ENCODE results near the gene ANTXR1. TPM values are rescaled to one million over a fixed set of nuclear protein-coding genes. Genes with fewer than 3 reads are reported as not detected.

Gene ANTXR1
- polyA plus RNA-seq, 1 donor (not counting 4 experiments of a cell fraction or from before 2014, with no cell fraction given), result 20.4 TPM

DNA sequence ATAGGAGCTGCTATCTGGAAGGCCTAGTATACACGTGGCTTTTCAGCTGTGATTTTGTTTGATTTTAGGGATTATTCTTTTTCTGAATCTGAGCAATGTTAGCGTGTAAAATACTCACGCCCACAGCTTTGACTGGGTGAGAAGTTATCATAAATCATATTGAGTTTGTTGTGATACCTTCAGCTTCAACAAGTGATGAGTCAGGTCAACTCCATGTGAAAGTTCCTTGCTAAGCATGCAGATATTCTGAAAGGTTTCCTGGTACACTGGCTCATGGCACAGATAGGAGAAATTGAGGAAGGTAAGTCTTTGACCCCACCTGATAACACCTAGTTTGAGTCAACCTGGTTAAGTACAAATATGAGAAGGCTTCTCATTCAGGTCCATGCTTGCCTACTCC lies 38.7 kb upstream of the ANTXR1 start, which contains the start of gene GKN1:
TSS of gene GKN1 (plus strand) at position 386 of the 400 bp plus-strand sequence. CDS start 42 bp downstream, outside the sequence.
- H2AFZ ChIP-seq (ENCODE audit: control insufficient read depth, low read length), result no peak within 1 kb of the TSS
- peak; percentile 76 for FAIRE-seq

DNA sequence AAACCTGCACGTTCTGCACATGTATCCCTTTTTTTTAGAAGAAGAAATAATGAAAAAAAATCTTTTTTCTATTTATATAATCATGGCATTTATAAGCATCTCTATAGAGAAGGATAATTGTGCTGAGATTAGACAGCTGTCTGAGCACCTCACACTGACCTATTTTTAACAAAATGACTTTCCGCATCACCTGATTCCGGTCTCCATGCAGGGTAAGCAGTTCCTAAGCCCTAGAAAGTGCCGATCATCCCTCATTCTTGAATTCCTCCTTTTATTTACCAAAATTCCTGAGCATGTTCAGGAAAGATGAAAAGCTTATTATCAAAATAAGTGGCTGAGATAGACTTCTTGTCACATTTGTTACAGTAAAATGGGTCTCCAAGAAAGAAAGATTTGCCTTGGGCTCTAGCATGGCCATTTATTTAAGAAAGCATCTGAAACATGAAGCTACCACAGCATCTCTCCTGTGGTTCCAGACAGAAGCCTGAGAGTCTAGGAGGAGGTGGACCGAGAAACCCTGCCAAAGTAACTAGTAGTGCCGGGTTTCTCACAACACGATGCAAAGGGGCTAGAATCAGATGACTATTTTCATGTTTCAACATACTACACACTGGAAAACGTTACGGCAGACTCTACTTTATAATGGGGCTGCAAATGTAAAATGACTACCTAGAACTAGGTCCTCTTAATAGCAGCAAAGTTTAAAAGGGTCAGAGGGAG lies 37.9 kb upstream of the ANTXR1 start:
- H2AFZ ChIP-seq (ENCODE audit: control insufficient read depth, low read length), result no peak overlapping the region
- DNase-seq (ENCODE audit: low read depth, low spot score) (no peak), FAIRE-seq (peak; percentile 5)
- no peak overlapping the region for H3K4me2 ChIP-seq (ENCODE audit: control insufficient read depth, extremely low read depth, insufficient read depth, low read depth, low read length)
- H3K27me3 ChIP-seq (ENCODE audit: control insufficient read depth, extremely low read depth, insufficient read depth, low read length), result peaks cover 3% of the 10 kb centered on the region
- H4K20me1 ChIP-seq (ENCODE audit: control insufficient read depth, extremely low read depth, insufficient read depth, low read length), result no peaks in the 10 kb centered on the region
- H3K9me1 ChIP-seq (ENCODE audit: control insufficient read depth, extremely low read depth, insufficient read depth, low read length), result no peaks in the 10 kb centered on the region
- TF ChIP-seq, protein P1, sequence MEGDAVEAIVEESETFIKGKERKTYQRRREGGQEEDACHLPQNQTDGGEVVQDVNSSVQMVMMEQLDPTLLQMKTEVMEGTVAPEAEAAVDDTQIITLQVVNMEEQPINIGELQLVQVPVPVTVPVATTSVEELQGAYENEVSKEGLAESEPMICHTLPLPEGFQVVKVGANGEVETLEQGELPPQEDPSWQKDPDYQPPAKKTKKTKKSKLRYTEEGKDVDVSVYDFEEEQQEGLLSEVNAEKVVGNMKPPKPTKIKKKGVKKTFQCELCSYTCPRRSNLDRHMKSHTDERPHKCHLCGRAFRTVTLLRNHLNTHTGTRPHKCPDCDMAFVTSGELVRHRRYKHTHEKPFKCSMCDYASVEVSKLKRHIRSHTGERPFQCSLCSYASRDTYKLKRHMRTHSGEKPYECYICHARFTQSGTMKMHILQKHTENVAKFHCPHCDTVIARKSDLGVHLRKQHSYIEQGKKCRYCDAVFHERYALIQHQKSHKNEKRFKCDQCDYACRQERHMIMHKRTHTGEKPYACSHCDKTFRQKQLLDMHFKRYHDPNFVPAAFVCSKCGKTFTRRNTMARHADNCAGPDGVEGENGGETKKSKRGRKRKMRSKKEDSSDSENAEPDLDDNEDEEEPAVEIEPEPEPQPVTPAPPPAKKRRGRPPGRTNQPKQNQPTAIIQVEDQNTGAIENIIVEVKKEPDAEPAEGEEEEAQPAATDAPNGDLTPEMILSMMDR (optimal IDR thresholded peaks at IDR 0.05 in 1 of 3, IDR thresholded peaks at IDR 0.05 in 1 of 3, conservative IDR thresholded peaks at IDR 0.05 in 1 of 3; ENCODE audit: extremely low read depth in 1 of 3, insufficient read depth in 2 of 3, low read length in 3 of 3), result no peak
- no peak for TF ChIP-seq EZH2 (IDR thresholded peaks at IDR 0.05; ENCODE audit: low read length)
- no peaks in the 10 kb centered on the region for H3K79me2 ChIP-seq (ENCODE audit: control insufficient read depth, insufficient read depth, low read length)
- H3K9me3 ChIP-seq (ENCODE audit: control insufficient read depth, low read depth, low read length), result no peaks in the 10 kb centered on the region
- no peak overlapping the region for H3K9ac ChIP-seq (ENCODE audit: control insufficient read depth, extremely low read depth, insufficient read depth, low read length)
- H3K4me3 ChIP-seq (ENCODE audit: control insufficient read depth in 2 of 3, extremely low read depth in 1 of 3, insufficient read depth in 2 of 3, low read depth in 1 of 3, low read length in 3 of 3), result no peak overlapping the region
- peaks cover 24% of the 10 kb centered on the region for H3K4me1 ChIP-seq (ENCODE audit: control insufficient read depth, extremely low read depth, insufficient read depth, low read length)
- dilution Hi-C loops (cut with MboI; ENCODE audit: extremely low pct_ligation_motif_present, low sequenced_read_pairs), result no loop called here
- H3K36me3 ChIP-seq (ENCODE audit: control insufficient read depth in 2 of 2, extremely low read depth in 1 of 2, insufficient read depth in 2 of 2, low read length in 2 of 2), result no peaks in the 10 kb centered on the region
- no peak overlapping the region for H3K27ac ChIP-seq (ENCODE audit: control insufficient read depth, insufficient read depth, low read length)

More for the DNA sequence above, 38.7 kb upstream of the ANTXR1 start, which contains the start of gene GKN1:
- Histone ChIP-seq H3K9ac (ENCODE audit: control insufficient read depth, extremely low read depth, insufficient read depth, low read length) (no peak within 1 kb of the TSS), H3K4me1 (ENCODE audit: control insufficient read depth, extremely low read depth, insufficient read depth, low read length) (peaks cover 24% of the 10 kb centered on the region), H3K9me1 (ENCODE audit: control insufficient read depth, extremely low read depth, insufficient read depth, low read length) (no peaks in the 10 kb centered on the region), H3K4me2 (ENCODE audit: control insufficient read depth, extremely low read depth, insufficient read depth, low read depth, low read length) (no peak within 1 kb of the TSS), H3K79me2 (ENCODE audit: control insufficient read depth, insufficient read depth, low read length) (no peaks in the 10 kb centered on the region), H3K9me3 (ENCODE audit: control insufficient read depth, low read depth, low read length) (no peaks in the 10 kb centered on the region), H3K27ac (ENCODE audit: control insufficient read depth, insufficient read depth, low read length) (no peak within 1 kb of the TSS), H3K36me3 (ENCODE audit: control insufficient read depth in 2 of 2, extremely low read depth in 1 of 2, insufficient read depth in 2 of 2, low read length in 2 of 2) (no peaks in the 10 kb centered on the region), H3K27me3 (ENCODE audit: control insufficient read depth, extremely low read depth, insufficient read depth, low read length) (no peaks in the 10 kb centered on the region), H4K20me1 (ENCODE audit: control insufficient read depth, extremely low read depth, insufficient read depth, low read length) (no peaks in the 10 kb centered on the region), H3K4me3 (ENCODE audit: control insufficient read depth in 2 of 3, extremely low read depth in 1 of 3, insufficient read depth in 2 of 3, low read depth in 1 of 3, low read length in 3 of 3) (no peak within 1 kb of the TSS)
- dilution Hi-C loops (cut with MboI; ENCODE audit: extremely low pct_ligation_motif_present, low sequenced_read_pairs), result no loop called here
- no peak for DNase-seq (ENCODE audit: low read depth, low spot score)
- TF ChIP-seq, protein P1 (optimal IDR thresholded peaks at IDR 0.05 in 1 of 3, IDR thresholded peaks at IDR 0.05 in 1 of 3, conservative IDR thresholded peaks at IDR 0.05 in 1 of 3; ENCODE audit: extremely low read depth in 1 of 3, insufficient read depth in 2 of 3, low read length in 3 of 3), result no peak
- no peak for TF ChIP-seq EZH2 (IDR thresholded peaks at IDR 0.05; ENCODE audit: low read length)

Data from keratinocyte (primary cell).